IPS-NIHi11 (cell line): ENCODE data around the gene TFDP2.

Experiments
- DNase-seq: peaks from one replicate; pipeline ENCODE4 v3.0.0; 2012; ENCODE audit warnings: mixed read lengths, low spot score

The TFDP2 gene

GRCh38 chr3:141963301-141963700 lies 186.0 kb downstream of the TFDP2 start:
- DNase-seq, result no peak

DNA sequence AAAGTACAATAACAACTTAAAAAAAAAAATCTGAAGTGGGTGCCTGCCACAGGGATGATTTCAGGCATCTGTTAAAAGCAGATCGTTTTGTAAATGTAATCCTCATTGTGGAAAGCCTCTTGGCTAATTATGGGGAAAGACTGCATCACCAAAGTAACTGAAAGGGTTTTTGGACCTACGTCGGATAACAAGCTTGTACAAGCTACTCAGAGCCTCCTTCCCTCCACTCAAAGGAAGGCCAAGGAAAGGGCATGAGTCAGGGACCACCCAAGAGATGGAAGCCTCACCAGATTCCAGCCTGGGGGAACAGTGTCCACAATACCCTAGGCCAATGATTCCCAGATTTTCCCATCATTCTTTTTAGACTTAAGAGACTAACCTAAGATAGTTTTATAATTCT lies 188.6 kb downstream of the TFDP2 start:
- no peak for DNase-seq

GRCh38 chr3:141959589-141960554 lies 189.5 kb downstream of the TFDP2 start:
- DNase-seq, result no peak

DNA sequence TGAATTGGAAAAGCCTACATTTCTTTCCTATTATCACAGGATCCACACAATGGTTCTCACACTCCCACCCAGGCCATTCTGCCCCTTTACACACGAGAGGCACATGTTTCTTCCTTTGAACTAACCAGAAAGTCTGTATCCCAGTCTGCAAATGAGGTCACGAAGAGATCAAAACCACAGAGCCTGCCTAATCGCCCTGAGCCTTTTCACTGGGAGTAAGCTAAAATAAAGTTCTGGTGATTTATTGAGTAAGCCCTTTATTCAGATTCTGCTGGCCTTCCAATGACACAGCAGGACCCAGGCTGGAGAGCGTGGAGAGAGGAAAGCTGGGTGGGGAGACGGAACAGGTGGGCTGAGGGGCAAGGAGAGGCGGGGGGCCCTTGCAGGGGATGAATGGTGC lies 194.2 kb downstream of the TFDP2 start:
- DNase-seq, result no peak

GRCh38 chr3:141952611-141953010 lies 196.7 kb downstream of the TFDP2 start:
- no peak for DNase-seq

DNA sequence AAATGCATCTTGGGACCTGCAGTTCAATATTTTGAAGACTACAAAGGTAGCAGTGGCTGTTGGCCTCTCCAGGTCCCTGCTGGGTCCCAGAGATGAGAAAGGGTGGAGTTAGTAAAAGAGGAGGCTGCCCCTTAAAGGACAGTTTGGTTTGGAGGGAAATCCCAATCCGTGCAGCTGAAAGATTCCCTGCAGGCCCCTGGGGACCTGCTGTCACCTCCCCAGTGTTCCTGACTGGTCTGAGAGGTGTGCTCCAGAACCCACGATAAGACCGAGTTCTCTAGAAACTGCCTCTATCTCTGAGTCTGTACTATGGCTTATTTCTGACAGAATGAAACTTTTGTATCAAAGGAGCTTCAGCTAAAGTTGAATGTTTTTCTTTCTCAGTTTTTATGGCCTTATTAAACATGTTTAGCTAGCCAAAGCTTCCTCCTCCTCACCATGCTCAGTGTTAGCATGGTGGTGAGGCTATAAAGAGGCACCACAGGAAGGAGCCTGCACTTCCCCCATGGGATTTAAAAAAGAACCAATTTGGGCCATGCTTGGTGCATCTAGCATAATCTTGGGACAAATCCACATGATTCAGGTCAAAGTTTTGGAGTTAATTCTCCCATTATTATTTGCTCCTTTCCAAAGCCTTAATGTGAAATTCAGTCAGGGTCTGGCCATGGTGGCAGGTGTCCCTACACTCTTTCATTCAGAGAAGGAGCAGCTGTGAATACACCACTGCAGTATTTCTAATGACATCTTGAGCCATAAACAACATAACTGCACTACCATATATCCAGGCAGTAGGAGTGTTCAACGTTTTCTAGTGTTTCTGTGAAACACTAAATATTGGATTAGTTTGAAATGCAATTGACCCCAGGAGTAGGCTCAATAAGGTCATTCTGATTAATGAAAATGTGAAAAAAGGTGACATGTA lies 198.5 kb downstream of the TFDP2 start:
- no peak for DNase-seq

- DNase-seq, result no peak
These were observed 199.4 kb downstream of the TFDP2 start for GRCh38 chr3:141949972-141950371.

- DNase-seq, result no peak
These were observed 199.9 kb downstream of the TFDP2 start for GRCh38 chr3:141949399-141949798.

DNA sequence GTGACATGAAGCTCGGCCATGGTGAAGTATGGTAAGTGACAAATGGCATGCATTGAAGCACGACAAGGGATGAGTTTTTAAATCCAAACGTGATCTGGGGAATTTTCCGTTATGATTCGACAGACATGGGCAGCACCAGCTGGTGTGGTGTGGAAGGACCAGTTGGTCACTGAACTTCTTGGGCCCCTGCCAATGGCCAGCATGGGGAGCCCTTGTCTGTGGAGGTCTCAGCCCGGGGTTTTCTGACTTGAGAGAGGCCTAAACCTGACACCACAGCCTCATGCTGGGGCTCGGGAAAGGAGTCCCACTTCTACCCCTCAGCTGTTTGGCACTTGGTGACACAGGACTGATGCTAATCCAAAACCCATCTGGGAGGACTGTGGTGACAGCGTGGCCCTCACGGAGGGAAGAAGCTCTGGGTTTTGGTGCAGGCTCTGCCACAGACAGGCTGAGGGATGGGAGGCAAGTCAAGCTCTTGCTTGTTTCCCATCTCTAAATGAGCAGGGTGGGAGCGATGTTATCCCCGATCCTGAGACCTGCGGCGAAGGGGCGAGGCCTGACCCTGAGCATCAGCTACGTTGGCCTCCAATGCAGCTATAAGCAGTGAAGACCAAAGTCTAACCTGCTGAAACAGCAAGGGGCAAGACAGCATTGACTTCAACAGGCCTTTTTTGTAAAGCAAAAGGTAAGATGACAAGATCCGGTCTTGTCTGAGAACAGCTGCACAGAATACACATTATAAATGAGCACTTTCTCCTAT lies 203.4 kb downstream of the TFDP2 start:
- DNase-seq, result no peak

DNA sequence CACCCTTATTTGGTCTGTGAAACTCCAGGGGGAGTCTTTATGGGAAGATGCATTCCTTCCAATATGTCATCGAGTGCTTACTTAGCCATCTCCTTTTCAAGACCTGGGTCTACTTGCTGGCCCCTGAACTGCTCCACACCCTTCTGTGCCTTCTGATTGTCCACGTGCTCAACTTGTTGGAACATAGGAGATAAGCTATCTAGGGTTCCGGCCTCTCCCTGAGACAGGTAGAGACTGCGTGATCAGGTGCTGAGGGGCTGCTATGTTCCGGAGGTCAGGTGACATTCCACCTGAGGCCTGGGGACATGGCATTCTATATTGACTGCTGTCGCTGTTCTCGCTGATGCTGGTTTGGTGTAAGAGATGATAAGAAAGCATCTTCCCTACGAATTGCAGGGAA lies 207.3 kb downstream of the TFDP2 start:
- no peak for DNase-seq

- no peak for DNase-seq
These were observed 208.3 kb downstream of the TFDP2 start for GRCh38 chr3:141941093-141941492.

DNA sequence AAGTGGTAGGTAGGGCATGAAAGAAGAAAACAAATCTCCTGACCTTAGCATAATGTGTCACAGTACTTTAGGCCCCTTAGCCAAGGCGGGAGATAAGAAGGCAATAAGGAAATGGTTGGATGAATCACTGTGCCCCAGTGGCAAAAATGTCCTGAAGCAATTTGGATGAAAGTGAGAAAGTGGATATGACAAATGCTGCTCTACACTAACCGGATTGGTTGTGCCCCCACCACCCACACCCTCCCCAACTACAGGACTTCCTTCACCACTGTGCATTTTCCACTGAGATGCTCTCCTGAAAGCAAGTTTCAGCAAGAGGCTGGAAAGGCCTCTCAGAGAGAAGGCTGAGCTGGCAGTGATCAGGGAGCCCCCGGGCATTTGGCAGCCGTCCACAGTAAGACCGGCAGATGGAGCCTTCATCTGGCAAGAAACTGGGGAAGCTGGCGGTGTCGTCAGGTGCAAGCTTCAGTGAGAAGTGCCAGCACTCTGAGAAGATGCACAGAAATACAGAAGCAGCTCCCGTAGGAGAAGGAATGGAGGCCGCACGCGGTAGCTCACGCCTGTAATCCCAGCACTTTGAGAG lies 209.1 kb downstream of the TFDP2 start:
- peak; percentile 42 for DNase-seq

DNA sequence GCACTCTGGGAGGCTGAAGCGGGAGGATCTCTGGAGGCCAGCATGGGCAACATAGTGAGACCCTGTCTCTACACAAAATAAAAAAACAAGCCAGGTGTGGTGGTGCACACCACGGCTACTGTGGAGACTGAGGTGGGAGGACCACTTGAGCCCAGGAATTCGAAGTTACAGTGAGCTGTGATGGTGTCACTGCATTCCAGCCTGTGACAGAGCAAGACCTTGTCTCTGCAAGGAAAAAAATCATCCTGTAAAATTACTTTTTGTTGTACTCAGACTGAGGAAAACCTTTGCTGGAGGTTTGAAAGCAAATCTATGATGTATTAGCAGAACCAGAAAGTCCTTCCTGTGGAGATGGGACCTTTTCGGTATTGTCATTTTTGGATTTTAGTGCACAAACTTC lies 209.6 kb downstream of the TFDP2 start:
- DNase-seq, result no peak

- no peak for DNase-seq
These were observed 211.3 kb downstream of the TFDP2 start for GRCh38 chr3:141938011-141938500.

DNA sequence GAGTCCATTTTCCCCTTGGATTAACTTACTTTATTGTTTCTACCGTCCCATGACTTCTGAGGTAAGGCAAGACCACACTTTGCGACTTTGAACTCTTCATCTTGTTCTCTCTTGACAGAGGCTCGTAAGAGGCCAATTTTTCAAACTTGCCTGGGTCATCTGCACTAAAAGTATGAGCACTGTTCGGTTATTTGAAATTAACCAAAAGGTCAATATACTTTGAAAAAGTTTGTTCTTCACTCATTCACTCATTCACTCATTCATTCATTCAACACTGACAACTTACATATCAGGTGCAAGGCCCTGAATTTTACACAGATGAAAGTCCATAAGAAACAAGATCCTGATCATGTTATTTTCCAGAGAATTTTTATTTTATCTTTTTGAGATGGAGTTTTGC lies 215.0 kb downstream of the TFDP2 start:
- no peak for DNase-seq

DNA sequence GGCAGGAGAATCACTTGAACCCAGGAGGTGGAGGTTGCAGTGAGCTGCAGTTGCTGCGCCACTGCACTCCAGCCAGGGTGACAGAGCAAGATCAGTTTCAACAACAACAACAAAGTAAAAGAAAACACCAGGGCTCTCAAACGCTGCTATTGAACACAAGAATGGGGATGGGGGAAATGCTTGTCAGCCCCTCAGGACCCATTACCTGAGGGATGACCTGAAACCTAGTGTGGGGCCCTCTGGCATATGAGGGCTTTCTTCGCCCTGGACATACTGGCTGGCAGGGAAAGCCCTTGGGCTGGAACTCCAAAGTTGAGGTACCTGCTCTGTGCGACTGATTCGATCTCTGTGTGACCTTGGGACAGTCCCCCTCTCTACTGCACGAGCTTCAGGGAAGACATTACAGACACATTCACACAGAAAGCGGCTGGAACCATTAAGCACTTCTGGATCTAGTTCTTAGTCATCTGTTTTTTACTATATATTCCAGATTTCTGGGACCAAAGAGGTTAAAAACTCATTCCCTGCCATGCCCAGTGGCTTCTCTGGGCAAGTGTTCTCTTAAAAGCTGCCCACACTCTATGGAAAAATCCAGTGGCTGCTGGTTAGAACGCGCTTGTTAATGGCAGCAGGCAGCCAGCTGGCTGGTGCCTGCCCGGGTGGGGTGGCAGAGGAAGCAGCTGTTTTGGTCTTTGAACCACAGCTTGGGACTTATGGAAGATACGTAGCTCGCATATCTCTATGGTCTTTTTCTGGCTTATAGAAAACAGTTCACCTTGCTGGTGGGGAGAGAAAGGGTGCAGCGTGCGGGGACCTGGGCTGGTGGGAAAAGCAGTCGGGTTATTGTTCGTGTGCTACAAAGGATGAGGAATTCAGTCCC lies 215.7 kb downstream of the TFDP2 start:
- DNase-seq, result no peak

- no peak for DNase-seq
These were observed 218.5 kb downstream of the TFDP2 start for GRCh38 chr3:141930801-141931200.

DNA sequence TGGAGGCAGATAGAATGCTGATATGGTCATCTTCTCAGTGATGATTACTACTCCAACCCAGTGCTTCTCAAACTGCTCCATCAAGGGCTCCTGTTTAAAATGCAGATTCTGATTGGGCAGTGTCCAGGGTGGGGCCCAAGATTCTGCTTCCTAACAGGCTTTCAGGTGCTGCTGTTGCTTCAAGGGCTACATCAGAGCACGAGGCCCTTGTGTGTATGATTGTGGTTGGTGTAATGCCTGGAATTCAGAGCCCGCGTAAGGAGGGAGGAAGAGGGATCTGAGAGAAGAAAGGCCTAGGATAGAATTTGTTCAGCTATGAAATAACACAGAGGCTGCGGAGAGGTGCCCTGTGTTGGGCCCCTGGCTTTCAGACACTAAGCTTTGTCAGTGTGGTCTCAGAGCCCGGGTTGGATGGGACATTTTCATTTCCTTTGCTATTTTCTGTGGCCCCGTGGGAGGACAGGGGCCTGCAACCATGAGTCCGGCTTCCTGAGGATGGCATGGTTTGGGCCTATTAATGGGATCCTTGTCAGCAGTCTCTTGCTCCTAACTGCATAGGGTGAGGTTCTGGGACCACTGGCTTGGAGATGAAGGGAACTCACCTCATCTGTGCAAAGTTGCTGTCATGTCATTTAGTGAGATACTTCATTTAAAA lies 219.9 kb downstream of the TFDP2 start:
- DNase-seq, result no peak

DNA sequence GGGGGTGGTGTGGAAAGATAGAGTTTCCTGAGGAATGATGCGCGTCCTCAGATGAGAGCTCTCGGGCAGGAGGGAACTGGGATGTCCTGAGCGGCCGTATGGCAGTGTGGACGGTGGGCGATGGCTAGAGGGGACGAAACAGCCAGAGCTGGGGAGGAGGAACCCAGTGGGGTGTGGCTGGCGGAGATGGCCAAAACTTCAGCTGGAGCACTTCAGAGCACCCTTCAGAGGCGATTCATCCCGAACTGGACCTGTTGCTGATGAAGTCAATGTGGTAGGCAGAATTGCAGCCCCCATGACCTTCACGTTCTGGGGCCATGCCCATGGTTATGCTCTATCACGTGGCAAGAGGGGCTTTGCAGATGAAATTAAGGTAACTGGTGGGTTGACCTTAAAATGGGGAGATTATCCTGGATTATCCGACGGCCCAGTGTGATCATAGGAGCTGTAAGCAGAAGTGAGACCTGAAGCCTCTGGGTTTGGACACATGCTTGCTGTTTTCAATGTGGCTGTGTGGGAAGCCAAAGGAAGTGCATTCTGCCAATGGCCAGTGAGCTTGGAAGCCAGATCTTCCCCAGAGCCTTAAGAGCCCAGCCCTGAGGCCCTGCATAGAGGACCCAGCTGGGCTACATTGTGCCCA lies 220.6 kb downstream of the TFDP2 start:
- no peak for DNase-seq
